CD4-positive, alpha-beta T cell (primary cell): ENCODE data around the gene PLA2G4B. TPM values are rescaled to one million over a fixed set of nuclear protein-coding genes. Genes with fewer than 3 reads are reported as not detected.

Experiments
- ATAC-seq: fragments of 200-7000 bp; cut with Tn5 transposase; one replicate; pipeline ENCODE4 v1.10.0; 2022; ENCODE audit warnings: mild to moderate bottlenecking; ENCODE audit not compliant: poor library complexity
- CTCF ChIA-PET: fragments of 350-600 bp; sonication (Branson Sonifier 250); formaldehyde crosslinking; loops from one replicate; lab custom pipeline; 2021; ENCODE audit warnings: antibody characterized with exemption, inconsistent platforms; lab: Charles Lee
- POLR2A ChIA-PET: fragments of 350-600 bp; sonication (Branson Sonifier 250); formaldehyde crosslinking; loops from one replicate; lab custom pipeline; 2021; ENCODE audit warnings: antibody characterized with exemption, inconsistent platforms; lab: Charles Lee
- DNase-seq, 14 experiments: peaks; one replicate each; pipeline ENCODE4 v3.0.0-alpha.2; 2013 to 2020; ENCODE audit warnings: mixed read lengths in 2 of 14
- H3K27ac ChIP-seq, 2 donors: one replicate each; pipeline versions ENCODE4 v1.5.1 to v1.7.0; 2013; ENCODE audit warnings: low read length in 2 of 2, low read depth in 1 of 2, mild to moderate bottlenecking in 1 of 2
- H3K27me3 ChIP-seq, 2 experiments: 1 replicate in 1 of 2; 2 replicates in 1 of 2; pipeline versions ENCODE4 v1.6.1 to v1.7.0; 2013; ENCODE audit warnings: low read length in 2 of 2, control low read depth in 1 of 2, mild to moderate bottlenecking in 1 of 2, moderate library complexity in 1 of 2; ENCODE audit not compliant: insufficient read depth in 2 of 2, control insufficient read depth in 1 of 2
- H3K36me3 ChIP-seq: one replicate; pipeline ENCODE4 v1.6.1; 2013; ENCODE audit warnings: low read length, control low read depth; ENCODE audit not compliant: insufficient read depth
- H3K4me1 ChIP-seq: one replicate; pipeline ENCODE4 v1.6.1; 2013; ENCODE audit warnings: low read length, control low read depth; ENCODE audit not compliant: insufficient read depth
- H3K4me3 ChIP-seq: one replicate; pipeline ENCODE4 v1.5.1; 2013; ENCODE audit warnings: mild to moderate bottlenecking, low read length, moderate library complexity
- H3K9me3 ChIP-seq, 2 experiments: 1 replicate in 1 of 2; 2 replicates in 1 of 2; pipeline versions ENCODE4 v1.6.1 to v1.7.0; 2013; ENCODE audit warnings: low read length in 2 of 2, mild to moderate bottlenecking in 2 of 2, control low read depth in 1 of 2, moderate library complexity in 1 of 2; ENCODE audit not compliant: control insufficient read depth in 1 of 2, insufficient read depth in 1 of 2
- H3K27ac Mint-ChIP-seq: one replicate; pipeline ENCODE4 v1.8.0; 2020; ENCODE audit warnings: mixed read lengths
- H3K27me3 Mint-ChIP-seq: one replicate; pipeline ENCODE4 v1.8.0; 2021; ENCODE audit warnings: mixed read lengths
- H3K36me3 Mint-ChIP-seq: one replicate; pipeline ENCODE4 v1.8.0; 2021; ENCODE audit warnings: low read depth, mixed read lengths
- H3K4me1 Mint-ChIP-seq: one replicate; pipeline ENCODE4 v1.8.0; 2021; ENCODE audit warnings: low read depth, mixed read lengths
- H3K4me3 Mint-ChIP-seq: one replicate; pipeline ENCODE4 v1.8.0; 2020; ENCODE audit warnings: mild to moderate bottlenecking, mixed read lengths
- H3K9me3 Mint-ChIP-seq: one replicate; pipeline ENCODE4 v1.8.0; 2020; ENCODE audit warnings: mixed read lengths
- intact Hi-C, 2 experiments: fragments of 100-400 bp; cut with DNase I in 1 of 2; cut with micrococcal nuclease in 1 of 2; formaldehyde crosslinking; loops; one replicate each; pipeline versions ENCODE4 v1.15.1 to v1.9.0; 2023 to 2025; cut with DNase I, micrococcal nuclease
- total RNA-seq, 174 experiments: library from RNA in 2 of 174; stranded (reverse) in 2 of 174; gene quantifications; one replicate each; pipeline ENCODE4 v1.2.3 and lab custom pipeline; 2021 to 2026
- TF ChIP-seq, protein P1 (sequence below): fragments of 200-600 bp; IDR thresholded peaks from one replicate; pipeline ENCODE4 v1.8.0; 2022; ENCODE audit warnings: antibody characterized with exemption, mild to moderate bottlenecking

Gene PLA2G4B
- total RNA-seq, 2 experiments from 2014 or later = 33.7 to 34.6 TPM

DNA sequence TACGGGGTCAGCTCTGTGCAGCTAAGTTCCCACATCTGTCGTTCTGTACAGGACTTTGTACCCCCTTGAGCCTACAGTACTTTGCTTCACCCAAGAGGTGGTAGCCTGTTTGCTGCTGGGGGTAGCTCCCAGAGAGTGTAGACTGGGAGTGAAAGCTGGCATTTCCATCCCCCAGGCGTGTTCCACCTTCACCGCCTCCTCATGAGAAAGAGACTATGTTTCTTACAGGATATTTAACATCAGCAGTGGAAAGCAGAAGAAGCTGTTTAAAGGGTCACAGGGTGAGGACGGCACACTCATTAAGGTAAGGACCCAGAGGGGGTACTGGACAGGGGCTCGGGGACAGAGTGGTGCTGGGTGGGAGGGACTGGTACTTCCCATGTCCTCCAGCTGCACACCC is 20.9 kb upstream of the PLA2G4B start:
- H3K27ac Mint-ChIP-seq = no peak overlapping the region
- no peaks in the 10 kb centered on the region for H3K9me3 Mint-ChIP-seq
- ChIA-PET CTCF (interaction anchor here (1.1 kb wide), 1 partner anchor 45 kb away, joined by 3 read pairs; no protein-coding TSS in a partner anchor), POLR2A (no interaction called here)
- Histone ChIP-seq H3K4me1 (no peaks in the 10 kb centered on the region), H3K9me3 (no peaks in the 10 kb centered on the region), H3K4me3 (no peak overlapping the region), H3K27ac (no peak overlapping the region), H3K36me3 (peaks cover 77% of the 10 kb centered on the region), H3K27me3 (no peaks in the 10 kb centered on the region)
- H3K27me3 Mint-ChIP-seq = no peaks in the 10 kb centered on the region
- ATAC-seq = no peak
- intact Hi-C loops = loop anchor here in 1 of 2 experiments (10.0 kb wide), 1 partner anchor 913 kb away; no protein-coding TSS in a partner anchor
- no peak overlapping the region for H3K4me3 Mint-ChIP-seq
- no peak for DNase-seq
- no peaks in the 10 kb centered on the region for H3K4me1 Mint-ChIP-seq
- peaks cover 80% of the 10 kb centered on the region for H3K36me3 Mint-ChIP-seq
- TF ChIP-seq, protein P1, sequence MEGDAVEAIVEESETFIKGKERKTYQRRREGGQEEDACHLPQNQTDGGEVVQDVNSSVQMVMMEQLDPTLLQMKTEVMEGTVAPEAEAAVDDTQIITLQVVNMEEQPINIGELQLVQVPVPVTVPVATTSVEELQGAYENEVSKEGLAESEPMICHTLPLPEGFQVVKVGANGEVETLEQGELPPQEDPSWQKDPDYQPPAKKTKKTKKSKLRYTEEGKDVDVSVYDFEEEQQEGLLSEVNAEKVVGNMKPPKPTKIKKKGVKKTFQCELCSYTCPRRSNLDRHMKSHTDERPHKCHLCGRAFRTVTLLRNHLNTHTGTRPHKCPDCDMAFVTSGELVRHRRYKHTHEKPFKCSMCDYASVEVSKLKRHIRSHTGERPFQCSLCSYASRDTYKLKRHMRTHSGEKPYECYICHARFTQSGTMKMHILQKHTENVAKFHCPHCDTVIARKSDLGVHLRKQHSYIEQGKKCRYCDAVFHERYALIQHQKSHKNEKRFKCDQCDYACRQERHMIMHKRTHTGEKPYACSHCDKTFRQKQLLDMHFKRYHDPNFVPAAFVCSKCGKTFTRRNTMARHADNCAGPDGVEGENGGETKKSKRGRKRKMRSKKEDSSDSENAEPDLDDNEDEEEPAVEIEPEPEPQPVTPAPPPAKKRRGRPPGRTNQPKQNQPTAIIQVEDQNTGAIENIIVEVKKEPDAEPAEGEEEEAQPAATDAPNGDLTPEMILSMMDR = no peak

DNA sequence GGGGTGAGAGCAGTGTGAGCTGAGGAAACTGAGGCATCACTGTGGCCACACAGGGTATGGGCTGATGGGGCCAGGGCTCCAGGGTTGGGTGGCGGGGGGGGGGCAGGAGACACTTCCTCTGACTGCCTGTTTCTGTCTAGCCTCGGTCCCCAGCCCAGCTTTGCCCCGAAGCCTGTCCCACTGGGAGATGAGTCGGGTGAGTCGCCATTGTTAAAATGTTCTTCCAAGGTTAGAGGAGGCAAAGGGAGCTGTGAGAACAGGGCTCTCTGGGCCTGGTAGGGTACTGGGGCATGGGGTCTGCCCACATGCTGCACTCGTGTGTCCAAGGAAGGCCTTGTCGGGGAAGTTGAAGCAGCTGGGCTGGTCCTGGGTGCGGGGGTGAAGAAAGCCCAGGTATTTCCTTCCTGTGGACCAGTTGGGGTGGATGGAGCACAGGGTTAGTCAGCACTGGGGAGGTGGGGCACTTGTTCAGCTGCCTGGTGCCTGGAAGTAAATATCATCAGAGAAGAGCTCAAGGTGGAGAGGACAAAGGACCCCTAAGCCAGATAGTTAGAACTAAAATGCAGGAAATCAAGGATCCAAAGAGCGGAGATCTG is 19.1 kb upstream of the PLA2G4B start:
- H3K36me3 ChIP-seq = peaks cover 78% of the 10 kb centered on the region
- no peaks in the 10 kb centered on the region for H3K9me3 ChIP-seq
- DNase-seq (peak in 1 of 14 experiments; percentile 6), ATAC-seq (no peak)
- Mint-ChIP-seq H3K9me3 (no peaks in the 10 kb centered on the region), H3K27ac (no peak overlapping the region), H3K36me3 (peaks cover 76% of the 10 kb centered on the region), H3K4me3 (no peak overlapping the region), H3K27me3 (no peaks in the 10 kb centered on the region), H3K4me1 (no peaks in the 10 kb centered on the region)
- H3K4me3 ChIP-seq = no peak overlapping the region
- H3K27me3 ChIP-seq = no peaks in the 10 kb centered on the region
- CTCF ChIA-PET = interaction anchor here (1.2 to 2.3 kb wide), 2 partner anchors 47 to 85 kb away, joined by 3 to 5 read pairs; no protein-coding TSS in a partner anchor
- TF ChIP-seq, protein P1 = no peak
- no peaks in the 10 kb centered on the region for H3K4me1 ChIP-seq
- intact Hi-C loops = loop anchor here in 1 of 2 experiments (10.0 kb wide), 1 partner anchor 915 kb away; no protein-coding TSS in a partner anchor
- POLR2A ChIA-PET = no interaction called here
- no peak overlapping the region for H3K27ac ChIP-seq

DNA sequence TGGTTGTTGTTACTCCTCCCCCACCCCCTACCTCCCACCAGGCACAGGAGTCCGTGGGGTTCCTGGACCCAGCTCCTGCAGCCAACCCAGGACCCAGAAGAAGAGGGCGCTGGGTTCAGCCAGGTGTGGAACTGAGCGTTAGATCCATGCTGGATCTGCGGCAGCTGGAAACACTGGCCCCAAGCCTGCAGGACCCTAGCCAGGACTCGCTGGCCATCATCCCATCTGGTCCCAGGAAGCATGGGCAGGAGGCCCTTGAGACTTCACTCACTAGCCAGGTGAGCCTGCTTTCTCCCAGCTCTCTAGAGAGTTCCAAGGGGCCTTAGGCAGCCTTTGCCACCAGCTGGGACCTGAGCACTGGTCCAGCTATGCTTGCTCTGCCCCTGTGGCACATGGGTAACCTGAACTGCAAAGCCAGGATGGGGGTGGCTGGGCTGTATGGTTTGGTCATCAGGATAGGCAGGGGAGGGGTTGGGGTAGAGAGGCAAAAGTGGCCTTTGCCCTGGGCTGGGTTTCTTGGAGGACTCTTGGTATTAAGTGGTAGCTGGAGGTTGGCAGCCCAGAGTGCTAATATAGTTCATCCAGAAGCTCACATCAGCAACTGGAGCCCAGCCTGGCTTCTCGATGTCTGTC is 17.7 kb upstream of the PLA2G4B start:
- CTCF ChIA-PET = interaction anchor here (2.3 kb wide), 1 partner anchor 48 kb away, joined by 5 read pairs; no protein-coding TSS in a partner anchor
- TF ChIP-seq, protein P1 = no peak
- no peaks in the 10 kb centered on the region for H3K4me1 ChIP-seq
- peaks cover 66% of the 10 kb centered on the region for H3K36me3 ChIP-seq
- Mint-ChIP-seq H3K27me3 (no peaks in the 10 kb centered on the region), H3K27ac (no peak overlapping the region), H3K4me1 (no peaks in the 10 kb centered on the region), H3K4me3 (no peak overlapping the region), H3K36me3 (peaks cover 68% of the 10 kb centered on the region), H3K9me3 (no peaks in the 10 kb centered on the region)
- no peak for ATAC-seq
- H3K9me3 ChIP-seq = no peaks in the 10 kb centered on the region
- H3K27ac ChIP-seq = no peak overlapping the region
- H3K27me3 ChIP-seq = no peaks in the 10 kb centered on the region
- POLR2A ChIA-PET = interaction anchor here (0.6 to 1.1 kb wide), 2 partner anchors 31 to 72 kb away, joined by 3 read pairs; no protein-coding TSS in a partner anchor
- no peak for DNase-seq
- intact Hi-C loops = no loop called here
- no peak overlapping the region for H3K4me3 ChIP-seq
